ENCODE measurements around the gene KIF21A.
"Not testable (repeated sequence)": the region's sequence is repeated elsewhere in the genome, so short reads cannot be mapped to it uniquely, and the experiment has no call there.

Gene KIF21A

GRCh38 chr12:39443081-39443928, at the start of gene KIF21A:
Gene KIF21A (minus strand): TSS chr12:39443120. CDS start chr12:39442970, 150 bp downstream.
- H3K9me3 ChIP-seq (ENCODE audit: control insufficient read depth, low read length), result no peaks in the 10 kb centered on the region
- peak; percentile 95 for DNase-seq (ENCODE audit: low read depth)

GRCh38 chr12:39490500-39491282, 47.8 kb upstream of the KIF21A start:
- Histone ChIP-seq H3K4me1 (ENCODE audit: control insufficient read depth, insufficient read depth, low read length) (peaks cover 12% of the 10 kb centered on the region), H3K36me3 (ENCODE audit: control insufficient read depth, insufficient read depth, low read length, severe bottlenecking) (no peaks in the 10 kb centered on the region), H3K4me3 (ENCODE audit: low read length) (no peak overlapping the region), H3K27me3 (replicated peaks; ENCODE audit: control insufficient read depth, insufficient read depth, low read length) (no peaks in the 10 kb centered on the region), H3K9me3 (ENCODE audit: control insufficient read depth, low read length) (no peaks in the 10 kb centered on the region), H3K9ac (ENCODE audit: low read length) (no peak overlapping the region)
- DNase-seq (ENCODE audit: low read depth), result peak; percentile 45

More at GRCh38 chr12:39443081-39443928, at the start of gene KIF21A:
- H3K4me3 ChIP-seq (ENCODE audit: low read length), result peak within 1 kb of the TSS; percentile 91
- H3K27me3 ChIP-seq (replicated peaks; ENCODE audit: control insufficient read depth, insufficient read depth, low read length), result no peaks in the 10 kb centered on the region
- H3K36me3 ChIP-seq (ENCODE audit: control insufficient read depth, insufficient read depth, low read length, severe bottlenecking), result no peaks in the 10 kb centered on the region
- H3K4me1 ChIP-seq (ENCODE audit: control insufficient read depth, insufficient read depth, low read length), result peaks cover 12% of the 10 kb centered on the region
- H3K9ac ChIP-seq (ENCODE audit: low read length), result peak within 1 kb of the TSS; percentile 82

- Histone ChIP-seq H3K9me3 (ENCODE audit: control insufficient read depth, low read length) (no peaks in the 10 kb centered on the region), H3K4me3 (ENCODE audit: low read length) (no peak overlapping the region), H3K27me3 (replicated peaks; ENCODE audit: control insufficient read depth, insufficient read depth, low read length) (no peaks in the 10 kb centered on the region), H3K9ac (ENCODE audit: low read length) (no peak overlapping the region), H3K36me3 (ENCODE audit: control insufficient read depth, insufficient read depth, low read length, severe bottlenecking) (no peaks in the 10 kb centered on the region), H3K4me1 (ENCODE audit: control insufficient read depth, insufficient read depth, low read length) (no peaks in the 10 kb centered on the region)
- no peak for DNase-seq (ENCODE audit: low read depth)
These were observed 40.7 kb upstream of the KIF21A start for GRCh38 chr12:39483597-39483996.

- Histone ChIP-seq H3K36me3 (ENCODE audit: control insufficient read depth, insufficient read depth, low read length, severe bottlenecking) (no peaks in the 10 kb centered on the region), H3K9ac (ENCODE audit: low read length) (no peak overlapping the region), H3K27me3 (replicated peaks; ENCODE audit: control insufficient read depth, insufficient read depth, low read length) (no peaks in the 10 kb centered on the region), H3K9me3 (ENCODE audit: control insufficient read depth, low read length) (no peaks in the 10 kb centered on the region), H3K4me3 (ENCODE audit: low read length) (no peak overlapping the region), H3K4me1 (ENCODE audit: control insufficient read depth, insufficient read depth, low read length) (no peaks in the 10 kb centered on the region)
- no peak for DNase-seq (ENCODE audit: low read depth)
These were observed 40.1 kb upstream of the KIF21A start for GRCh38 chr12:39483042-39483441.

GRCh38 chr12:39476894-39477293, 34.0 kb upstream of the KIF21A start:
- Histone ChIP-seq H3K4me3 (ENCODE audit: low read length) (no peak overlapping the region), H3K4me1 (ENCODE audit: control insufficient read depth, insufficient read depth, low read length) (no peaks in the 10 kb centered on the region), H3K27me3 (replicated peaks; ENCODE audit: control insufficient read depth, insufficient read depth, low read length) (no peaks in the 10 kb centered on the region), H3K9me3 (ENCODE audit: control insufficient read depth, low read length) (no peaks in the 10 kb centered on the region), H3K36me3 (ENCODE audit: control insufficient read depth, insufficient read depth, low read length, severe bottlenecking) (no peaks in the 10 kb centered on the region), H3K9ac (ENCODE audit: low read length) (no peak overlapping the region)
- no peak for DNase-seq (ENCODE audit: low read depth)

GRCh38 chr12:39476121-39476520, 33.2 kb upstream of the KIF21A start:
- no peak for DNase-seq (ENCODE audit: low read depth)
- no peak overlapping the region for H3K4me3 ChIP-seq (ENCODE audit: low read length)
- H3K9me3 ChIP-seq (ENCODE audit: control insufficient read depth, low read length), result no peaks in the 10 kb centered on the region
- no peaks in the 10 kb centered on the region for H3K4me1 ChIP-seq (ENCODE audit: control insufficient read depth, insufficient read depth, low read length)
- H3K9ac ChIP-seq (ENCODE audit: low read length), result no peak overlapping the region
- no peaks in the 10 kb centered on the region for H3K36me3 ChIP-seq (ENCODE audit: control insufficient read depth, insufficient read depth, low read length, severe bottlenecking)
- H3K27me3 ChIP-seq (replicated peaks; ENCODE audit: control insufficient read depth, insufficient read depth, low read length), result no peaks in the 10 kb centered on the region

GRCh38 chr12:39475136-39475535, 32.2 kb upstream of the KIF21A start:
- H3K36me3 ChIP-seq (ENCODE audit: control insufficient read depth, insufficient read depth, low read length, severe bottlenecking); H3K27me3 ChIP-seq (replicated peaks; ENCODE audit: control insufficient read depth, insufficient read depth, low read length); H3K4me3 ChIP-seq (ENCODE audit: low read length); H3K4me1 ChIP-seq (ENCODE audit: control insufficient read depth, insufficient read depth, low read length); DNase-seq (ENCODE audit: low read depth); H3K9me3 ChIP-seq (ENCODE audit: control insufficient read depth, low read length); H3K9ac ChIP-seq (ENCODE audit: low read length): not testable (repeated sequence)

- H3K36me3 ChIP-seq (ENCODE audit: control insufficient read depth, insufficient read depth, low read length, severe bottlenecking), result no peaks in the 10 kb centered on the region
- H3K9ac ChIP-seq (ENCODE audit: low read length), result no peak overlapping the region
- H3K9me3 ChIP-seq (ENCODE audit: control insufficient read depth, low read length), result no peaks in the 10 kb centered on the region
- no peak overlapping the region for H3K4me3 ChIP-seq (ENCODE audit: low read length)
- no peaks in the 10 kb centered on the region for H3K27me3 ChIP-seq (replicated peaks; ENCODE audit: control insufficient read depth, insufficient read depth, low read length)
- no peak for DNase-seq (ENCODE audit: low read depth)
- H3K4me1 ChIP-seq (ENCODE audit: control insufficient read depth, insufficient read depth, low read length), result peaks cover 3% of the 10 kb centered on the region
These were observed 24.5 kb upstream of the KIF21A start for GRCh38 chr12:39467432-39467870.

- no peak overlapping the region for H3K9ac ChIP-seq (ENCODE audit: low read length)
- H3K27me3 ChIP-seq (replicated peaks; ENCODE audit: control insufficient read depth, insufficient read depth, low read length), result no peaks in the 10 kb centered on the region
- H3K4me1 ChIP-seq (ENCODE audit: control insufficient read depth, insufficient read depth, low read length), result peaks cover 3% of the 10 kb centered on the region
- no peak for DNase-seq (ENCODE audit: low read depth)
- H3K9me3 ChIP-seq (ENCODE audit: control insufficient read depth, low read length), result no peaks in the 10 kb centered on the region
- H3K36me3 ChIP-seq (ENCODE audit: control insufficient read depth, insufficient read depth, low read length, severe bottlenecking), result no peaks in the 10 kb centered on the region
- H3K4me3 ChIP-seq (ENCODE audit: low read length), result no peak overlapping the region
These were observed 22.2 kb upstream of the KIF21A start for GRCh38 chr12:39464976-39465695.

GRCh38 chr12:39461059-39461458, 18.1 kb upstream of the KIF21A start:
- Histone ChIP-seq H3K4me1 (ENCODE audit: control insufficient read depth, insufficient read depth, low read length) (peaks cover 3% of the 10 kb centered on the region), H3K36me3 (ENCODE audit: control insufficient read depth, insufficient read depth, low read length, severe bottlenecking) (no peaks in the 10 kb centered on the region), H3K9ac (ENCODE audit: low read length) (no peak overlapping the region), H3K9me3 (ENCODE audit: control insufficient read depth, low read length) (no peaks in the 10 kb centered on the region), H3K27me3 (replicated peaks; ENCODE audit: control insufficient read depth, insufficient read depth, low read length) (no peaks in the 10 kb centered on the region), H3K4me3 (ENCODE audit: low read length) (no peak overlapping the region)
- no peak for DNase-seq (ENCODE audit: low read depth)

GRCh38 chr12:39459027-39459434, 16.1 kb upstream of the KIF21A start:
- no peak for DNase-seq (ENCODE audit: low read depth)
- H3K36me3 ChIP-seq (ENCODE audit: control insufficient read depth, insufficient read depth, low read length, severe bottlenecking), result no peaks in the 10 kb centered on the region
- no peaks in the 10 kb centered on the region for H3K27me3 ChIP-seq (replicated peaks; ENCODE audit: control insufficient read depth, insufficient read depth, low read length)
- no peaks in the 10 kb centered on the region for H3K4me1 ChIP-seq (ENCODE audit: control insufficient read depth, insufficient read depth, low read length)
- no peaks in the 10 kb centered on the region for H3K9me3 ChIP-seq (ENCODE audit: control insufficient read depth, low read length)
- no peak overlapping the region for H3K9ac ChIP-seq (ENCODE audit: low read length)
- H3K4me3 ChIP-seq (ENCODE audit: low read length), result no peak overlapping the region
